Skeletal muscle tissue (tissue), 4 donors: Measurements from ENCODE around the gene AOAH. TPM values are rescaled to one million over a fixed set of nuclear protein-coding genes. Genes with fewer than 3 reads are reported as not detected.
"Not testable (repeated sequence)": the region's sequence is repeated elsewhere in the genome, so short reads cannot be mapped to it uniquely, and the experiment has no call there.

Experiments
- H3K27ac ChIP-seq: one replicate; pipeline ENCODE4 v1.7.0; 2013; ENCODE audit warnings: mild to moderate bottlenecking, low read depth, low read length, inconsistent platforms
- H3K27me3 ChIP-seq, 3 donors: one replicate each; pipeline ENCODE4 v1.7.0; 2013; ENCODE audit warnings: low read length in 3 of 3; ENCODE audit not compliant: control insufficient read depth in 3 of 3, insufficient read depth in 3 of 3
- H3K36me3 ChIP-seq, 3 donors: one replicate each; pipeline ENCODE4 v1.7.0; 2013; ENCODE audit warnings: low read length in 3 of 3; ENCODE audit not compliant: control insufficient read depth in 3 of 3, insufficient read depth in 3 of 3
- H3K4me1 ChIP-seq, 3 donors: one replicate each; pipeline ENCODE4 v1.7.0; 2013; ENCODE audit warnings: low read length in 3 of 3, mild to moderate bottlenecking in 3 of 3; ENCODE audit not compliant: control insufficient read depth in 3 of 3, insufficient read depth in 3 of 3
- H3K4me3 ChIP-seq, 3 donors: one replicate each; pipeline ENCODE4 v1.7.0; 2013; ENCODE audit warnings: low read length in 3 of 3
- H3K9ac ChIP-seq, 3 donors: one replicate each; pipeline ENCODE4 v1.7.0; 2013; ENCODE audit warnings: low read length in 3 of 3, mild to moderate bottlenecking in 3 of 3, moderate library complexity in 2 of 3, low read depth in 1 of 3
- H3K9me3 ChIP-seq, 3 donors: one replicate each; pipeline ENCODE4 v1.7.0; 2013; ENCODE audit warnings: low read length in 3 of 3; ENCODE audit not compliant: control insufficient read depth in 3 of 3
- total RNA-seq: library from RNA; depleted of rRNA; stranded (reverse); fragments of >200 nt; gene quantifications from one replicate; pipeline ENCODE4 v1.2.3, GENCODE V29; 2014
- donor health status: Osteomylitis.

The AOAH gene
- total RNA-seq, 1 donor from 2014 or later = 5.2 TPM

DNA sequence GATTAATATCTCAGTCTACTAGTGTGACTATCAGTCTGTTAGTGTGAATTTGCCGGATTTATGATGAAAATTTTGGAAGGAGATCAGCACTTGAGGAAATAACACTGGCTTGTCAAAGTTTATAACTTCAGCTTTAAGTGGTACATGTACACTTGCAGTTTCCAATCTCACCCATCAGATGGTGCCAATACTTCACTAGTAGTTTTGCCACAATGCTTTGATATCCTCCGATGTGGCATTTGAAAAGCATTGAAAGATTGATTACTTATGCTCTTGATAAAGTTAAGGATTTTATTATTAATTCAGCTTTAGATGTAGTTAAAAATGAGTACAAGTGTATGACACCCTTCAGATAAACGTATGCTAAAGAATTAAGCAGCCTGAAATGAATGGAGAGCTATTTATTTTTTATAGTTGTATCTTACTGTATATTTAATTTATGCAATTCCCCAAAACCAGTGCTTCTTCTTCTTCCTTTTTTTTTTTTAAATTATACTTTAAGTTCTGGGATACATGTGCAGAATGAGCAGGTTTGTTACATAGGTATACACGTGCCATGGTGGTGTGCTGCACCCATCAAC, 236.4 kb downstream of the AOAH start:
- Histone ChIP-seq H3K27ac (no peak overlapping the region), H3K27me3 (peaks cover under 1 to 6% (median 3%) of the 10 kb centered on the region in 3 donors), H3K9me3 (no peaks in the 10 kb centered on the region), H3K4me3 (no peak overlapping the region), H3K9ac (no peak overlapping the region), H3K4me1 (no peaks in the 10 kb centered on the region), H3K36me3 (no peaks in the 10 kb centered on the region)

DNA sequence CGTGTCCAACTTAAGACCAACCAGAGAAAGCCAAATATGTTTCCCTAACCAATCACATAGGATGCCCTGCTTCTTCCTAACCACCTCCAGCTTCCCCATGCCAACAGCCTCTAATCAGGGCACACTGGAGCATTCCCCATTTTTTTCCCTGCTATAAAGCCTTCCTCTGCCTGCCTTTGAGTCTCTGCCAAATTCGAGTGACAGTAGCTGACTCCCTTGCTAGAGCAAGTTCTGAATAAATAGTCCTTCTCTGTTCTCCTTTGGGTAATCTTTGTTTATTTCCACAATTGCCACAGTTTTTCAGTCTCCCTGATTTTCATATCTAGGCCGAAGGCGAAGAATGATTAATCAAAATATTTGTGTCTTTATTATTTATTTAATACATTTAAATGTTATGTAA, 238.0 kb downstream of the AOAH start:
- peaks cover 3 to 10% (median 3%) of the 10 kb centered on the region in 3 donors for H3K27me3 ChIP-seq
- H3K9ac ChIP-seq = no peak overlapping the region
- no peaks in the 10 kb centered on the region for H3K4me1 ChIP-seq
- no peak overlapping the region for H3K27ac ChIP-seq
- H3K4me3 ChIP-seq = no peak overlapping the region
- no peaks in the 10 kb centered on the region for H3K9me3 ChIP-seq
- no peaks in the 10 kb centered on the region for H3K36me3 ChIP-seq

DNA sequence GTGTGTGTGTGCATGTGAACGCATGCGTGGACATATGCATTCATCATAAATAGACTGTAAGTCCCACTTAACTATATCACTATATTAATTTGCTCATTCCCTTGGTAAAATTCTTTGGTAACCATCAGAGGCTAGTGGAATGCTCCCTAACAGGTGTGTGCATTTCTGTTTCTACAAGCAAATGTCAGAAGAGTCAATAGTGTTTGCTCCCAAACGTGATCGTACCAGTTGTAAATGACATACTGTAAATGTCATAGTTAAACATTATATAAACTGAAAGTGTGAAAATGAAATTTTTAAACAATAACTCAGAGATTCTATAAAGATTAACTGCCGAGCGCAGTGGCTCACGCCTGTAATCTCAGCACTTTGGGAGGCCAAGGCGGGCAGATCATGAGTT, 240.0 kb downstream of the AOAH start:
- no peaks in the 10 kb centered on the region for H3K4me1 ChIP-seq
- H3K27ac ChIP-seq = no peak overlapping the region
- H3K27me3 ChIP-seq = peaks cover 3 to 10% (median 3%) of the 10 kb centered on the region in 3 donors
- H3K4me3 ChIP-seq = no peak overlapping the region
- H3K9ac ChIP-seq = no peak overlapping the region
- no peaks in the 10 kb centered on the region for H3K9me3 ChIP-seq
- H3K36me3 ChIP-seq = no peaks in the 10 kb centered on the region

DNA sequence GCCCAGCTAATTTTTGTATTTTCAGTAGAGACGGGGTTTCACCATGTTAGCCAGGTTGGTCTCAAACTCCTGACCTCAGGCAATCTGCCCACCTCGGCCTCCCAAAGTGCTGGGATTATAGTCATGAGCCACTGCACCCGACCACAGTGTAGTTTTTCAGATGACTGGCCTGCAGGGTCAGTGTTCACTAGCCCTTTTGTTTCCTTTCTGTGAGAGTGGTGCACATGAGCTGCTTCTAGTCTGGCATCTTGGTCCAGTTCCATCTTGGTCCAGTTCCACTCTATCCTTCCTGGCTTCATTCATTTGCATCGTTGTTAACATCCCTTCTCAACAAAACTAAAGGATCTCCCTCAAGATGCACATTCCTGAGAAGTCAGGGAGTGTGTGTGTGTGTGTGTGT, 240.4 kb downstream of the AOAH start:
- not testable (repeated sequence) for H3K4me3 ChIP-seq, H3K27me3 ChIP-seq, H3K9ac ChIP-seq, H3K36me3 ChIP-seq, H3K27ac ChIP-seq, H3K4me1 ChIP-seq, H3K9me3 ChIP-seq

DNA sequence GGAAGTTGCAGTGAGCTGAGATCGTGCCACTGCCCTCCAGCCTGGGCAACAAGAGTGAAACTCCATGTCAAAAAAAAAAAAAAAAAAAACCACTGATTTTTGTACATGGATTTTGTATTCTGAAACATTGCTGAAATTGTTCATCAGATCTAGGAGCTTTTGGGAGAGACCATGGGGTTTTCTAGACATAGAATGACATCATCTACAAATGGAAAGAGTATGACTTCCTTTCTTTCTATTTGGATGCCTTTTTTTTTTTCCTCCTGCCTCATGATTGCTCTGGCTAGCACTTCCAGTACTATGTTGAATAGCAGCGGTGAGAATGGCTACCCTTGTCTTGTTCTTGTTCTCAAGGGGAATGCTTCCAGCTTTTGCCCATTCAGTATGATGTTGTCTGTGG, 245.5 kb downstream of the AOAH start:
- peaks cover 3 to 10% (median 3%) of the 10 kb centered on the region in 3 donors for H3K27me3 ChIP-seq
- no peak overlapping the region for H3K9ac ChIP-seq
- no peaks in the 10 kb centered on the region for H3K9me3 ChIP-seq
- H3K4me1 ChIP-seq = no peaks in the 10 kb centered on the region
- no peak overlapping the region for H3K4me3 ChIP-seq
- H3K36me3 ChIP-seq = no peaks in the 10 kb centered on the region
- H3K27ac ChIP-seq = no peak overlapping the region

DNA sequence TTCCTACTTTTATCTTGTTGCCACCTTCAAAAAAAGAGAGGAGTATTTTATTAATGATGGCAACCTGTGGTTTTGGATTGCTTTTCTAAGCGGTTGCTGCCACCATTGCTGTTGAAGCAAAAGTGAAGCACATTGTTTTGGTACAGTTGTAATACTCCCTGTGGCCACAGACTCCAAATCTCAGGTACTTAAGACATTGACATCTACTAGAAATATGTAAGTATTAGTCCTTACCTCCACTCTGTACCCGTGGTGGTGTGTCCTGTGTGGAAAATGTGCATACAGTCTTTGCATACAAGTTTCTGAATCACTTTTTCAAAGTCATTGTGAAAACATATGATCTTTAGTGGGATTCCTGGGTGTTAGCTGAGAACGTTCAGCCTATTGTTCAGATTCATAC, 248.9 kb downstream of the AOAH start:
- Histone ChIP-seq H3K4me3 (no peak overlapping the region), H3K36me3 (no peaks in the 10 kb centered on the region), H3K27ac (no peak overlapping the region), H3K27me3 (no peaks in the 10 kb centered on the region), H3K9ac (no peak overlapping the region), H3K4me1 (no peaks in the 10 kb centered on the region), H3K9me3 (no peaks in the 10 kb centered on the region)

DNA sequence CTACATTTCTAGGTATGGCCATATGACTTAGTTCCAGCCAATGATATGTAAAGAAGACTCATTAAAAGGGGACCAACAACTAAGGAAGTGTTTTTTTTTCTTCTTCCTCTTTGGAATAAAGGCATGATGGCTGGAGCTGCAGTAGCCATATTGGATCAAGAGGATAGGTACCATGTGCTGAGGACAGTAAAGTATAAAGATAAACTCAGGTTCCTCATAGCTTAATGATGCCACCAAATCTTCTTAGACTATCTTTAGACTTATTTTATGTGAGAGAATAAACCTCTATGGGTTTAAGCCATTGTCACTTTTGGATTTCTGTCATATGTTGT, 249.3 kb downstream of the AOAH start:
- Histone ChIP-seq H3K27me3 (no peaks in the 10 kb centered on the region), H3K4me1 (no peaks in the 10 kb centered on the region), H3K9me3 (no peaks in the 10 kb centered on the region), H3K36me3 (no peaks in the 10 kb centered on the region), H3K9ac (no peak overlapping the region), H3K4me3 (no peak overlapping the region), H3K27ac (no peak overlapping the region)

DNA sequence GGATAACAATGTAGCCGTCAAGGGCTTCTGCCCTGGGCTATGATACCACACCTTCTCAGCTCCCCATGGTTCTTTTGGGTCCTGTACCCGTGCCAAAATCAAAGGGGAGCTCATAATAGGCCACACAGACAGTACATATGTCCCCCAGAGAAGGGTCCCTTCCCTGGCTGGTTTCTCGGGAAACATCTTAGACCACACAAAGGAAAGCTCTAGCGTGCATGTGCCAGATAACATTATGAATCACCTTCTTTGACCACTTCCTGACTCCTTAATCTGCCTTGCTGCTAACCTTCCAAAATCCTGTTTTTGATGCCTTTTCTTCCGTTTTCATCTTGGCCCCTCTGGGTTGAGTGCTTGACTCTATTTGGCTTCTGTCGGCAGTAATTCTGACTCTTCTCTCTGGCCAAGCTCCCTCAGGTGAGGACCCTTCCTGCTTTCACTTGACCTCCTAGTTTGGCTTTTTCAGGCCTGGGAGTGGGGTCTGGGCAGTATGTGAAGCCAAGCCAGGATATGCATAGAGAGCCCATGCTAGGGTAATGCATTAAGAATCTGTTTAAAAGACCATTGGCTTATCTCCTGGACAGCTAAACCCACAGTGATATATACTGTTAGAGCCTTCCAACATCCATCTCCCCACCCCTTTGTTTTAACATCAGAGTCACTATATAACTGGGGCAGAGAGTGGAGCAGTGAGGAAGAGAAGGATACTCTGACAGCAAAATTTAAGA, 249.8 kb downstream of the AOAH start:
- Histone ChIP-seq H3K9me3 (no peaks in the 10 kb centered on the region), H3K9ac (no peak overlapping the region)

DNA sequence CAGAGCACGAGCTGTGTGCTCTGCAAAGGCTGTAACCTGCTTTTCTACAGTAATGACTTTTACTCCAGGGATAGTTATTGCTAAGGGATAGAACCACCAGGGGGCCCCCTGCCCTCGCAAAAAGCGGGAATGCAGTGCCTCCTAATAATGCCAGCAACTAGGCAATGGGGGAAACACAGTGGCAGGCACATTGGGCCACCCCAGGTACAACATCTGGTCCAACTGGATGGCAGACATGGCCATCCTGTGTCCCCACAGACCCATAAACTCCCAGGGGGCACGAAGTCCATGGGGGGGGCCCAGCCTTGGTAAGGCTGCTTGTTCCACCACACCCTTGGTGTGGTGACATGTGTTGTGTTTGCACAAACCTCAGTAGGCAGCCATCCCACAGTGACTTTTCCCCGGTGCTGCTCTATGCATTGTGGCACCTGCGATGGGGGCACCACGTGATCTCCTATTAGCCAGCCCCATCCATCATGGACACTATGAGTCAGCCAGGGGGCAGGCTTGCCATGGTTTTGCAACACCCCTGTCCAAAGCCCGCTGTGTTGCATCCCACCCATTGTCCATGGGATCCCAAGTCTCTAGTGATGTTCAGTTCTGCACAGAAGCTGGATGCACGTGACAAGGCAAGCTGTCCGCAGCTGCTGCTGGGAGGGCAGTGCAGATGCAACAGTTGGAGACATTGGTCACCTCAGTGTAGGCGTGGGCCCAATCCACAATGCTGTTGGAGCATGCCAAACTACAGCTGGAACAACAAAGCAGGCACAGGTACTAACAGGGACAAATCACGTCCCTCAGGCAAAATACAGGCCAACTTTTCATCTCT, 250.6 kb downstream of the AOAH start:
- H3K9ac ChIP-seq = no peak overlapping the region
- H3K9me3 ChIP-seq = no peaks in the 10 kb centered on the region
- H3K4me1 ChIP-seq = no peaks in the 10 kb centered on the region
- H3K27ac ChIP-seq = no peak overlapping the region
- H3K27me3 ChIP-seq = no peaks in the 10 kb centered on the region
- no peak overlapping the region for H3K4me3 ChIP-seq
- H3K36me3 ChIP-seq = no peaks in the 10 kb centered on the region

More for the DNA sequence above, 249.8 kb downstream of the AOAH start:
- Histone ChIP-seq H3K36me3 (no peaks in the 10 kb centered on the region), H3K27me3 (no peaks in the 10 kb centered on the region), H3K27ac (no peak overlapping the region), H3K4me1 (no peaks in the 10 kb centered on the region), H3K4me3 (no peak overlapping the region)

DNA sequence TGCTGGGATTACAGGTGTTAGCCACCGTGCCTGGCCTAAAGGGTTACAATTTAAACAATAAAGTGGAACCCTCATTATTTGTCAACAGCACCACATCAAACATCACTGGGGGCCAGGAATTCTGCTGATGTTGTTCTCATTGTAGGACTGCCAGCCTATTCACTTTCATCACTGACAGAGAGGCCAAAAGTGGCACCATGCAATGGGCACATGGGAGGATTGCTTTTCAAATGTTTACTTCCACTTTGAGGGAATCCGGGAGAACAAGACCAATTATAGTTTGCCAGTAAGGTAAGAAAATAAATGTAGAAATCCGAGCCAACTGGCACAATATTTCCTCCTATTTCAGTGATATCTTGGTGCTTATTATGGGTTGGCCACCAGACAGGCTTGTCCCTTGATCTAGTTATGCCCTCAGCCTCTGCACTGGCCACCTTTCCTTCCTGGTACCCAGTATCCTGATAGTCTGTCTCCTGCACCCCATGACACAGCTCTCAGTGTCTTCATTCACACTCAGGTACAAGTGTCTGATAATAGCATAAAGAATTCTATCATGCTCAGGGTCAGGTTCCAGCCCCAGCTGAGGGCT, 252.1 kb downstream of the AOAH start:
- no peaks in the 10 kb centered on the region for H3K27me3 ChIP-seq
- H3K9ac ChIP-seq = no peak overlapping the region
- H3K4me1 ChIP-seq = no peaks in the 10 kb centered on the region
- H3K27ac ChIP-seq = no peak overlapping the region
- no peaks in the 10 kb centered on the region for H3K36me3 ChIP-seq
- no peak overlapping the region for H3K4me3 ChIP-seq
- no peaks in the 10 kb centered on the region for H3K9me3 ChIP-seq
